Adrenal gland (tissue), 5 donors: Measurements from ENCODE around the gene MXRA7.
"Not testable (repeated sequence)": the region's sequence is repeated elsewhere in the genome, so short reads cannot be mapped to it uniquely, and the experiment has no call there.

Source experiments
- CTCF ChIP-seq, 6 experiments: fragments of 450-650 bp in 4 of 6; fragments of 200-600 bp in 2 of 6; sonication (generic) in 1 of 6; IDR thresholded peaks; 1 replicate in 5 of 6; 2 replicates in 1 of 6; pipeline versions ENCODE4 v1.5.1 to v1.8.0; 2016 to 2021; ENCODE audit warnings: antibody characterized with exemption in 6 of 6, mild to moderate bottlenecking in 2 of 6, moderate library complexity in 1 of 6
- POLR2A ChIP-seq, 2 donors: fragments of 450-650 bp; IDR thresholded peaks; one replicate each; pipeline ENCODE4 v1.6.1; 2017; ENCODE audit warnings: antibody characterized with exemption in 2 of 2, mild to moderate bottlenecking in 2 of 2, moderate library complexity in 1 of 2
- donor health status: DM: no; HTN: no; CAD: no.

GRCh38 chr17:76739568-76740115 is 28.9 kb upstream of the MXRA7 start:
- TF ChIP-seq POLR2A, CTCF (IDR thresholded peaks at IDR 0.05): not testable (repeated sequence)
